Progenitor cell of endocrine pancreas (in vitro differentiated cells): Measurements from ENCODE around the gene GPR35. TPM values are rescaled to one million over a fixed set of nuclear protein-coding genes. Genes with fewer than 3 reads are reported as not detected.

Experiments
- DNase-seq: peaks from one replicate; pipeline ENCODE4 v3.0.0; 2021; ENCODE audit warnings: low spot score; ENCODE audit not compliant: unreplicated experiment
- H3K27ac Mint-ChIP-seq: 2 replicates; pipeline ENCODE4 v1.8.0; 2021; ENCODE audit warnings: mild to moderate bottlenecking, moderate library complexity, mixed read lengths
- H3K27me3 Mint-ChIP-seq: 2 replicates; pipeline ENCODE4 v1.8.0; 2021; ENCODE audit warnings: mixed read lengths
- H3K36me3 Mint-ChIP-seq: 2 replicates; pipeline ENCODE4 v1.8.0; 2022; ENCODE audit warnings: mixed read lengths; ENCODE audit not compliant: insufficient read depth
- H3K4me1 Mint-ChIP-seq: 2 replicates; pipeline ENCODE4 v1.8.0; 2021; ENCODE audit warnings: low read depth, mixed read lengths
- H3K4me3 Mint-ChIP-seq: 2 replicates; pipeline ENCODE4 v1.8.0; 2021; ENCODE audit warnings: low read depth, mild to moderate bottlenecking, moderate library complexity, mixed read lengths
- H3K9me3 Mint-ChIP-seq: 2 replicates; pipeline ENCODE4 v1.8.0; 2021; ENCODE audit warnings: low read depth, mixed read lengths
- CTCF ChIP-seq: fragments of 200-600 bp; sonication (generic); IDR thresholded peaks from one replicate; pipeline ENCODE4 v1.5.0; 2021; ENCODE audit warnings: antibody characterized with exemption, mild to moderate bottlenecking; ENCODE audit not compliant: unreplicated experiment
- total RNA-seq: library from RNA; stranded (reverse); gene quantifications from 2 replicates; pipeline ENCODE4 v1.2.1, GENCODE V29; 2021

The GPR35 gene
- total RNA-seq, 1 donor from 2014 or later: 6.5 TPM

GRCh38 chr2:240578488-240578887 is 46.8 kb upstream of the GPR35 start:
- peaks cover 3% of the 10 kb centered on the region for H3K4me1 Mint-ChIP-seq
- H3K27me3 Mint-ChIP-seq: no peaks in the 10 kb centered on the region

GRCh38 chr2:240579071-240579762 is 46.1 kb upstream of the GPR35 start:
- H3K36me3 Mint-ChIP-seq: peaks cover 7% of the 10 kb centered on the region
- no peaks in the 10 kb centered on the region for H3K9me3 Mint-ChIP-seq
- no peak overlapping the region for H3K27ac Mint-ChIP-seq

More at GRCh38 chr2:240578488-240578887, 46.8 kb upstream of the GPR35 start:
- no peaks in the 10 kb centered on the region for H3K9me3 Mint-ChIP-seq
- no peak for TF ChIP-seq CTCF
- no peak overlapping the region for H3K27ac Mint-ChIP-seq
- no peak for DNase-seq
- H3K36me3 Mint-ChIP-seq: peaks cover 7% of the 10 kb centered on the region
- no peak overlapping the region for H3K4me3 Mint-ChIP-seq

GRCh38 chr2:240579771-240580614 is 45.3 kb upstream of the GPR35 start:
- H3K4me1 Mint-ChIP-seq: peaks cover 6% of the 10 kb centered on the region
- no peaks in the 10 kb centered on the region for H3K9me3 Mint-ChIP-seq
- TF ChIP-seq CTCF: peak; percentile 46
- no peak for DNase-seq
- H3K27ac Mint-ChIP-seq: peak overlapping the region; percentile 38
- H3K4me3 Mint-ChIP-seq: no peak overlapping the region
- no peaks in the 10 kb centered on the region for H3K27me3 Mint-ChIP-seq
- peaks cover 7% of the 10 kb centered on the region for H3K36me3 Mint-ChIP-seq

More at GRCh38 chr2:240579071-240579762, 46.1 kb upstream of the GPR35 start:
- no peaks in the 10 kb centered on the region for H3K27me3 Mint-ChIP-seq
- H3K4me3 Mint-ChIP-seq: no peak overlapping the region
- no peak for DNase-seq
- peaks cover 3% of the 10 kb centered on the region for H3K4me1 Mint-ChIP-seq
- no peak for TF ChIP-seq CTCF

- peaks cover 7% of the 10 kb centered on the region for H3K36me3 Mint-ChIP-seq
- H3K4me3 Mint-ChIP-seq: no peak overlapping the region
- H3K9me3 Mint-ChIP-seq: no peaks in the 10 kb centered on the region
- H3K27me3 Mint-ChIP-seq: no peaks in the 10 kb centered on the region
- no peak overlapping the region for H3K27ac Mint-ChIP-seq
- no peak for DNase-seq
- peaks cover 11% of the 10 kb centered on the region for H3K4me1 Mint-ChIP-seq
- TF ChIP-seq CTCF: no peak
These were observed 43.5 kb upstream of the GPR35 start for GRCh38 chr2:240581811-240582210.

- peaks cover 7% of the 10 kb centered on the region for H3K36me3 Mint-ChIP-seq
- H3K4me1 Mint-ChIP-seq: peaks cover 18% of the 10 kb centered on the region
- H3K27ac Mint-ChIP-seq: no peak overlapping the region
- no peaks in the 10 kb centered on the region for H3K27me3 Mint-ChIP-seq
- no peak for DNase-seq
- TF ChIP-seq CTCF: no peak
- H3K4me3 Mint-ChIP-seq: no peak overlapping the region
- H3K9me3 Mint-ChIP-seq: no peaks in the 10 kb centered on the region
These were observed 42.5 kb upstream of the GPR35 start for GRCh38 chr2:240582781-240583180.
